Gastroesophageal sphincter (tissue), 4 donors: ENCODE data around the gene EFCAB5. TPM values are rescaled to one million over a fixed set of nuclear protein-coding genes. Genes with fewer than 3 reads are reported as not detected.

Source experiments
- ATAC-seq: fragments of 150-250 bp; one replicate; pipeline ENCODE4 v1.9.1; 2016; ENCODE audit warnings: mild to moderate bottlenecking, moderate library complexity
- H3K27ac ChIP-seq, 4 donors: fragments of 200-600 bp; sonication (generic) in 3 of 4; 1 replicate in 3 of 4; 2 replicates in 1 of 4; pipeline ENCODE4 v1.5.1; 2016 to 2019
- H3K27me3 ChIP-seq: fragments of 200-600 bp; sonication (generic); one replicate; pipeline ENCODE4 v1.5.1; 2019
- H3K36me3 ChIP-seq, 2 donors: fragments of 200-600 bp; sonication (generic); one replicate each; pipeline ENCODE4 v1.5.1; 2019; ENCODE audit warnings: control low read depth in 1 of 2
- H3K4me1 ChIP-seq, 3 donors: fragments of 200-600 bp; sonication (generic); 1 replicate in 2 of 3; 2 replicates in 1 of 3; pipeline ENCODE4 v1.5.1; 2016 to 2019; ENCODE audit warnings: control low read depth in 2 of 3
- H3K4me3 ChIP-seq, 2 donors: fragments of 200-600 bp; sonication (generic); one replicate each; pipeline ENCODE4 v1.5.1; 2019; ENCODE audit warnings: mild to moderate bottlenecking in 1 of 2, moderate library complexity in 1 of 2
- H3K9me3 ChIP-seq, 3 donors: fragments of 200-600 bp; sonication (generic); one replicate each; pipeline ENCODE4 v1.5.1; 2017 to 2019; ENCODE audit warnings: control low read depth in 2 of 3
- EP300 ChIP-seq: sonication (generic); formaldehyde crosslinking; IDR thresholded peaks from one replicate; pipeline ENCODE4 v1.6.1; 2017; ENCODE audit warnings: antibody characterized with exemption, mild to moderate bottlenecking
- POLR2A ChIP-seq, 2 donors: fragments of 450-650 bp; IDR thresholded peaks; one replicate each; pipeline ENCODE4 v1.6.1; 2017; ENCODE audit warnings: antibody characterized with exemption in 2 of 2, mild to moderate bottlenecking in 2 of 2, moderate library complexity in 1 of 2
- POLR2AphosphoS5 ChIP-seq: sonication (generic); formaldehyde crosslinking; IDR thresholded peaks from one replicate; pipeline ENCODE4 v1.6.1; 2017; ENCODE audit warnings: antibody characterized with exemption
- WGBS, 2 donors: methylation state at CpG; one replicate each; pipeline ENCODE4 v1.1.5; 2018; ENCODE audit warnings: low coverage in 1 of 2; 5-methylcytosine and 5-hydroxymethylcytosine counted together
- total RNA-seq, 4 donors: library from RNA; depleted of rRNA; stranded (reverse); fragments of >200 nt; gene quantifications; one replicate each; pipeline ENCODE4 v1.1.0, GENCODE V29; 2016
- TF ChIP-seq, protein P1 (sequence below), 4 experiments: fragments of 200-600 bp in 2 of 4; fragments of 450-650 bp in 2 of 4; sonication (generic) in 1 of 4; IDR thresholded peaks; one replicate each; pipeline ENCODE4 v1.5.1; 2017 to 2019; ENCODE audit warnings: antibody characterized with exemption in 4 of 4, mild to moderate bottlenecking in 2 of 4, moderate library complexity in 2 of 4

Gene EFCAB5
- total RNA-seq, 4 donors from 2014 or later: 0.27 to 2.8 TPM; not detected in 2

DNA sequence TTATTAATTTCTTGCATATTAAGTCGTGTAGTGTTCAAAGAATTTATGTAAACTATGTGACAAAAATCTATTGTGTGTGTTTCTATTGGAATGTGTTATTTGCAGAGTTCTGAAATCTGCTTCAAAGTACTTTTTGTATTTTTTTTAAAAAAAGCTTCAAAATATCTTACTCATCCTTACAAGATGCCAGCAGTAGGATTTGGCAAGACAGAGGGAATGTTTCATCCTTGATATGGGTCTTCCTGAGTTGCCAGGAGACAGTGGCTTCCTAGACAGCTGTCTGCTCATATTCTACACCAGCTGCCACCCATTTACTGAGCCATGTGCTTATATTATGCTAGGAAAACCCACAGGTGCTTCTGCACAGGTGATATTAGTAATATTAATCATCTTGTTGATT is 36.4 kb downstream of the EFCAB5 start:
- WGBS, 2 donors: 55 to 56% methylated on average over 1 of the region's 1 CpG
- H3K9me3 ChIP-seq: no peaks in the 10 kb centered on the region
- ATAC-seq: no peak
- no peak overlapping the region for H3K4me3 ChIP-seq
- no peaks in the 10 kb centered on the region for H3K4me1 ChIP-seq
- no peaks in the 10 kb centered on the region for H3K36me3 ChIP-seq
- no peaks in the 10 kb centered on the region for H3K27me3 ChIP-seq
- H3K27ac ChIP-seq: no peak overlapping the region
- TF ChIP-seq POLR2AphosphoS5 (no peak), POLR2A (IDR thresholded peaks at IDR 0.05) (no peak), EP300 (no peak)
- TF ChIP-seq, protein P1, sequence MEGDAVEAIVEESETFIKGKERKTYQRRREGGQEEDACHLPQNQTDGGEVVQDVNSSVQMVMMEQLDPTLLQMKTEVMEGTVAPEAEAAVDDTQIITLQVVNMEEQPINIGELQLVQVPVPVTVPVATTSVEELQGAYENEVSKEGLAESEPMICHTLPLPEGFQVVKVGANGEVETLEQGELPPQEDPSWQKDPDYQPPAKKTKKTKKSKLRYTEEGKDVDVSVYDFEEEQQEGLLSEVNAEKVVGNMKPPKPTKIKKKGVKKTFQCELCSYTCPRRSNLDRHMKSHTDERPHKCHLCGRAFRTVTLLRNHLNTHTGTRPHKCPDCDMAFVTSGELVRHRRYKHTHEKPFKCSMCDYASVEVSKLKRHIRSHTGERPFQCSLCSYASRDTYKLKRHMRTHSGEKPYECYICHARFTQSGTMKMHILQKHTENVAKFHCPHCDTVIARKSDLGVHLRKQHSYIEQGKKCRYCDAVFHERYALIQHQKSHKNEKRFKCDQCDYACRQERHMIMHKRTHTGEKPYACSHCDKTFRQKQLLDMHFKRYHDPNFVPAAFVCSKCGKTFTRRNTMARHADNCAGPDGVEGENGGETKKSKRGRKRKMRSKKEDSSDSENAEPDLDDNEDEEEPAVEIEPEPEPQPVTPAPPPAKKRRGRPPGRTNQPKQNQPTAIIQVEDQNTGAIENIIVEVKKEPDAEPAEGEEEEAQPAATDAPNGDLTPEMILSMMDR (IDR thresholded peaks at IDR 0.05): no peak

DNA sequence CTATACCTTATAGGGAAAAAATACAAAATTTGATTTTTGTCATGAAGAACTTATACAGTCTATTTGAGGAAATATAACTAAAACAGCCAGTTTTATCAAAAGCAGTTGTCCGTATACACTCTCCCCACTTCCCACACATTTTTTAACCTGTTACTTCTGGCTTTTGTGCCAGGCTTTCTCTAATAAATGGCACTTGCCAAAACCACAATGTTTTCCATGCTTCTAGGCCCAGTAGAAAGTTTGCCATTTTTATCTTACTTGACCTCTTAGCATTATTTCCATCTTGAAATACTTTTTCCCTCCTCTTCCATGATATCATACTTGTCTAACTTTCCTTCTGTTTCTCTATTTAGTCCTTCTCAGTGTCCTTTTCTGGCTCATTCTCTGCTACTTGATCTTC is 38.8 kb downstream of the EFCAB5 start:
- Histone ChIP-seq H3K4me3 (no peak overlapping the region), H3K27me3 (peaks cover 12% of the 10 kb centered on the region), H3K9me3 (peaks cover 0 to 3% (median 0%) of the 10 kb centered on the region in 3 donors), H3K4me1 (no peaks in the 10 kb centered on the region), H3K36me3 (no peaks in the 10 kb centered on the region), H3K27ac (no peak overlapping the region)
- TF ChIP-seq, protein P1 (IDR thresholded peaks at IDR 0.05): no peak
- TF ChIP-seq EP300 (no peak), POLR2A (IDR thresholded peaks at IDR 0.05) (no peak), POLR2AphosphoS5 (no peak)
- WGBS, 2 donors: 52 to 87% methylated on average over 1 of the region's 1 CpG
- no peak for ATAC-seq

DNA sequence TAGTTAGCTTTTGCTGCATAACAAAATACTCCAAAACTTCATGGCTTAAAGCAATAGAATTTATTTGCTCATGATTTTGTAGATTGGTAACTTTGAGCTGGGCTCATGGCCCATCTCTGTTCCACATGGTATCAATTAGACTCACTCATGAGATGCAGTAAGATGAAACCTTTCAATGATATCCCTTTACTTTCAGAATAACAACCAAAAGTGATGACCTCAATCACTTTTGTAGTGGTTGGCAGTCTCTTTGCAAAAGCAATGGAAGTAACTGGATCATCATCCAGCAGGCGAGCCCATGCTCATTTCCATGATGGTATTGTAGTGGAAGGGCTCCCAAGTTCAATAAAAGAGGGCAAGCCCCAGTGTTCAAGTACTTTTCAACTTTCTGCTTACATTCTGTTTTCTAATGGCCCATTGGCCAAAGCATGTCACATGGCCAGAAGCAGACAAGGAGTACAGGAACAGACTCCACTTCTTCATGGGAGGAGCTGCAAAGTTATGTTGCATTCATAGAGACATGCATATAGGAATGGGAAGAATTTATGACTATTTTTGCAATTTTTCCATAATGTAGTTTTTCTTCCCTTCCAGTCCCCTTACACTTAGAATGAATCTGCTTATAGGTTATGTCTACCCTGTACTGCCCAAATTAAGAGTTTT is 41.7 kb downstream of the EFCAB5 start:
- 80 to 100% methylated on average over 1 of the region's 1 CpG for WGBS, 2 donors

DNA sequence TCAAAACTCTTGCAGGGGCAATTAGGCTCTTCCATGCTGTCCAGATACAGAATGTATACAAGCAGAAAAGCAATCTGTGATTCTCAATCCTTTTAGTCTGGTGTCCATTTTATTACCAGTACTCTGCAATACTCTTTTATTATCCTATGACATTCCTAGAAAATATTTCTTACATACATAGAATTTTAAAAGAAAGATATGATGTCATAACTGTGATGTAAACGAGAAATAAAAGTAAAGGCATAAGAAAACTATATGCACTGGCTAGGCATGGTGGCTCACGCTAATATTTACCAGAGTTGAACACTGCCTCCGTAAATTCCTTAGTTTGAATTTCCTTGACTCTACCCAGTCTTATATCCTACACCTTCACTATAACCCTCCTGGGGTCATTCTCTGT is 55.0 kb downstream of the EFCAB5 start:
- Histone ChIP-seq H3K36me3 (no peaks in the 10 kb centered on the region), H3K4me3 (no peak overlapping the region), H3K27me3 (no peaks in the 10 kb centered on the region), H3K27ac (no peak overlapping the region), H3K9me3 (no peaks in the 10 kb centered on the region), H3K4me1 (no peaks in the 10 kb centered on the region)
- no peak for TF ChIP-seq POLR2AphosphoS5
- TF ChIP-seq, protein P1 (IDR thresholded peaks at IDR 0.05): no peak
- no peak for TF ChIP-seq EP300
- no peak for TF ChIP-seq POLR2A (IDR thresholded peaks at IDR 0.05)
- WGBS, 2 donors: 88 to 89% methylated on average over 3 of the region's 3 CpGs
- no peak for ATAC-seq

More for the DNA sequence above, 41.7 kb downstream of the EFCAB5 start:
- ATAC-seq: no peak
- H3K4me1 ChIP-seq: no peaks in the 10 kb centered on the region
- TF ChIP-seq EP300: no peak
- TF ChIP-seq, protein P1 (IDR thresholded peaks at IDR 0.05): no peak
- no peak for TF ChIP-seq POLR2A (IDR thresholded peaks at IDR 0.05)
- TF ChIP-seq POLR2AphosphoS5: no peak
- H3K9me3 ChIP-seq: peaks cover 0 to 10% (median 0%) of the 10 kb centered on the region in 3 donors
- no peak overlapping the region for H3K4me3 ChIP-seq
- H3K27ac ChIP-seq: no peak overlapping the region
- no peaks in the 10 kb centered on the region for H3K36me3 ChIP-seq
- H3K27me3 ChIP-seq: peaks cover 17% of the 10 kb centered on the region

DNA sequence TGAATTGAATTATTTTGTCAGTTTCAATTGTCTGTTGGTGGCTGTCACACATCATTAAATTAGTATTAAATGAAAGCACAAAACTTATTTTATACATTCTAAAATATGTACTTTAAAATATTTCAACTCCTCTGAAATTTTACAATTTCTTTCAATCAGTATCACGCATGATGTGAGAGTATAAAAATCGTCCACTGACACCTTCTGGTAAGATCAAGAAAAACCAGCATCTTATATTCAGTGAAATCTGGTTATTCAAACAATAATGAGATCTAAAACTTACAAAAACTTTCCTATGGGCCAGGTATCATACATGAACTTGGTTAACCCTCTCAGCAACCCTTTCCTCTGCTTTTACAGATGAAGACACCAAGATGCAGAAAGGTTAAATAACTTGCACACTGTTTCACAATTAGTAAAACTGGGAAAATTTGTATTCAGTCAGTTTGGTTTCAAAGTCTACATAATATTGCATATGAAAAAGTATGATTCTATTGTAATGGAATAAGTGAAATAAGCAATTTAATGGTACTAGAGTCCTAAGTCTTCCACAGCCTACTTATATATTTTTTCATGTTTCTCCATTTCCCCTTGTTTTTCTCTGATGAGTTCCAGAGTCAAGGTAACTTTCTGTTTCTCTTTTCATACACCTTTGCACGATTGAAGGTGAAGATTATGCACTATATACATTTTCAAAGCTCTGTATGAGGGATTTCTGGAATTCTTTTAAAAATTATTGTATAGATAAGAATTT is 58.7 kb downstream of the EFCAB5 start:
- 44 to 54% methylated on average over 3 of the region's 3 CpGs for WGBS, 2 donors

More for the DNA sequence above, 58.7 kb downstream of the EFCAB5 start:
- TF ChIP-seq POLR2AphosphoS5 (no peak), POLR2A (IDR thresholded peaks at IDR 0.05) (no peak), EP300 (no peak)
- TF ChIP-seq, protein P1 (IDR thresholded peaks at IDR 0.05): no peak
- Histone ChIP-seq H3K4me3 (no peak overlapping the region), H3K9me3 (no peaks in the 10 kb centered on the region), H3K36me3 (no peaks in the 10 kb centered on the region), H3K4me1 (no peaks in the 10 kb centered on the region), H3K27me3 (no peaks in the 10 kb centered on the region), H3K27ac (no peak overlapping the region)
- no peak for ATAC-seq
